Neural cell (in vitro differentiated cells): Measurements from ENCODE around the gene STRA6. TPM values are rescaled to one million over a fixed set of nuclear protein-coding genes. Genes with fewer than 3 reads are reported as not detected.

Experiments
- H2AFZ ChIP-seq: fragments of 200-600, 300-800 bp; sonication (generic), shearing (Covaris generic); 2 replicates; pipeline ENCODE4 v1.6.0; 2014; ENCODE audit warnings: low read depth, mild to moderate bottlenecking, antibody characterized with exemption, low read length, moderate library complexity
- H3F3A ChIP-seq: fragments of 200-600 bp; shearing (Covaris generic); 2 replicates; pipeline ENCODE4 v1.6.1; 2016; ENCODE audit warnings: mild to moderate bottlenecking, moderate library complexity, mixed read lengths, antibody characterized with exemption, low read length; ENCODE audit not compliant: insufficient read depth, poor library complexity, severe bottlenecking
- H3K27ac ChIP-seq: fragments of 200-600, 300-800 bp; sonication (generic), shearing (Covaris generic); 2 replicates; pipeline ENCODE4 v1.5.1; 2014; ENCODE audit warnings: mild to moderate bottlenecking, low read length, moderate library complexity
- H3K27me3 ChIP-seq: fragments of 300-800, 200-600 bp; sonication (generic), shearing (Covaris generic); 2 replicates; pipeline ENCODE4 v1.6.0; 2014; ENCODE audit warnings: mild to moderate bottlenecking, low read depth, low read length, moderate library complexity; ENCODE audit not compliant: insufficient read depth
- H3K36me3 ChIP-seq: fragments of 300-800, 200-600 bp; sonication (generic), shearing (Covaris generic); 2 replicates; pipeline ENCODE4 v1.5.1; 2014; ENCODE audit warnings: mild to moderate bottlenecking, antibody characterized with exemption, low read length, moderate library complexity; ENCODE audit not compliant: insufficient read depth
- H3K4me2 ChIP-seq: fragments of 300-800, 200-600 bp; sonication (generic), shearing (Covaris generic); 2 replicates; pipeline ENCODE4 v1.6.0; 2014; ENCODE audit warnings: mild to moderate bottlenecking, low read length
- H3K4me3 ChIP-seq: fragments of 300-800, 200-600 bp; sonication (generic), shearing (Covaris generic); 2 replicates; pipeline ENCODE4 v1.5.1; 2014; ENCODE audit warnings: mild to moderate bottlenecking, low read length, moderate library complexity
- H3K79me2 ChIP-seq: fragments of 200-600 bp; shearing (Covaris generic); replicated peaks from 2 replicates; pipeline ENCODE4 v1.6.0; 2014; ENCODE audit warnings: mild to moderate bottlenecking, low read length, moderate library complexity; ENCODE audit not compliant: insufficient read depth
- H3K9ac ChIP-seq: fragments of 300-800, 200-600 bp; sonication (generic), shearing (Covaris generic); 2 replicates; pipeline ENCODE4 v1.6.1; 2016; ENCODE audit warnings: mild to moderate bottlenecking, low read length, mixed read lengths
- H3K9me2 ChIP-seq: fragments of 200-600 bp; shearing (Covaris generic); 2 replicates; pipeline ENCODE4 v1.6.1; 2016; ENCODE audit warnings: mild to moderate bottlenecking, low read length, mixed read lengths; ENCODE audit not compliant: insufficient read depth
- H3K9me3 ChIP-seq: fragments of 200-600, 300-800 bp; sonication (generic), shearing (Covaris generic); 2 replicates; pipeline ENCODE4 v1.6.1; 2016; ENCODE audit warnings: mild to moderate bottlenecking, mixed run types, low read length, moderate library complexity, mixed read lengths
- H4K20me1 ChIP-seq: fragments of 200-600 bp; shearing (Covaris generic); 2 replicates; pipeline ENCODE4 v1.6.1; 2016; ENCODE audit warnings: mild to moderate bottlenecking, mixed run types; ENCODE audit not compliant: insufficient read depth
- EP300 ChIP-seq: fragments of 450-650 bp; conservative IDR thresholded peaks from 2 replicates; pipeline ENCODE4 v1.6.1; 2014; ENCODE audit warnings: antibody characterized with exemption, mild to moderate bottlenecking, moderate library complexity; ENCODE audit not compliant: poor library complexity, severe bottlenecking
- EZH2 ChIP-seq: fragments of 200-600, 300-800 bp; shearing (Covaris generic), sonication (generic); IDR thresholded peaks from 2 replicates; pipeline ENCODE4 v1.6.1; 2014; ENCODE audit warnings: antibody characterized with exemption, low read length, borderline replicate concordance, mild to moderate bottlenecking; ENCODE audit not compliant: insufficient read depth, poor library complexity, severe bottlenecking
- MXI1 ChIP-seq: fragments of 450-650 bp; conservative IDR thresholded peaks from 2 replicates; pipeline ENCODE4 v1.6.1; 2014; ENCODE audit warnings: antibody characterized with exemption, mild to moderate bottlenecking; ENCODE audit not compliant: poor library complexity, severe bottlenecking
- POLR2AphosphoS5 ChIP-seq: IDR thresholded peaks from 2 replicates; pipeline ENCODE4 v1.6.1; 2012
- RAD21 ChIP-seq: fragments of 450-650 bp; conservative IDR thresholded peaks from 2 replicates; pipeline ENCODE4 v1.6.1; 2014; ENCODE audit warnings: antibody characterized with exemption, mild to moderate bottlenecking, moderate library complexity
- SMC3 ChIP-seq: fragments of 450-650 bp; conservative IDR thresholded peaks from 2 replicates; pipeline ENCODE4 v1.6.1; 2014; ENCODE audit warnings: antibody characterized with exemption, mild to moderate bottlenecking, moderate library complexity; ENCODE audit not compliant: poor library complexity
- TAF1 ChIP-seq: IDR thresholded peaks from 2 replicates; pipeline ENCODE4 v1.6.1; 2012; ENCODE audit warnings: low read depth
- polyA plus RNA-seq: library from polyadenylated mRNA; depleted of rRNA; stranded (reverse); fragments of >200 nt; gene quantifications from 2 replicates; pipeline ENCODE4 v1.2.3, GENCODE V29; 2014
- TF ChIP-seq, protein P1 (sequence below): fragments of 450-650 bp; IDR thresholded peaks from 2 replicates; pipeline ENCODE4 v1.5.1; 2014; ENCODE audit warnings: antibody characterized with exemption, mild to moderate bottlenecking, moderate library complexity; ENCODE audit not compliant: poor library complexity, severe bottlenecking
- TF ChIP-seq, protein P2 (sequence below): IDR thresholded peaks from 2 replicates; pipeline ENCODE4 v1.6.1; 2012; ENCODE audit warnings: borderline replicate concordance

Gene STRA6
- polyA plus RNA-seq, 1 donor from 2014 or later = 4.4 TPM

GRCh38 chr15:74220475-74221248 is 18.1 kb upstream of the STRA6 start:
- Histone ChIP-seq H2AFZ (no peak overlapping the region), H3K36me3 (no peaks in the 10 kb centered on the region), H3K4me3 (peak overlapping the region; percentile 46), H3F3A (peaks cover 31% of the 10 kb centered on the region), H3K9me3 (no peaks in the 10 kb centered on the region), H3K9me2 (no peaks in the 10 kb centered on the region), H3K4me2 (peak overlapping the region; percentile 47), H3K27me3 (no peaks in the 10 kb centered on the region), H3K9ac (peak overlapping the region; percentile 94), H3K79me2 (no peaks in the 10 kb centered on the region), H4K20me1 (no peaks in the 10 kb centered on the region), H3K27ac (peak overlapping the region; percentile 100)
- TF ChIP-seq EP300 (peak; percentile 100), TAF1 (peak; percentile 76), EZH2 (no peak), RAD21 (peak; percentile 72), SMC3 (peak; percentile 73), MXI1 (peak; percentile 79), POLR2AphosphoS5 (peak; percentile 99)
- TF ChIP-seq, protein P1, sequence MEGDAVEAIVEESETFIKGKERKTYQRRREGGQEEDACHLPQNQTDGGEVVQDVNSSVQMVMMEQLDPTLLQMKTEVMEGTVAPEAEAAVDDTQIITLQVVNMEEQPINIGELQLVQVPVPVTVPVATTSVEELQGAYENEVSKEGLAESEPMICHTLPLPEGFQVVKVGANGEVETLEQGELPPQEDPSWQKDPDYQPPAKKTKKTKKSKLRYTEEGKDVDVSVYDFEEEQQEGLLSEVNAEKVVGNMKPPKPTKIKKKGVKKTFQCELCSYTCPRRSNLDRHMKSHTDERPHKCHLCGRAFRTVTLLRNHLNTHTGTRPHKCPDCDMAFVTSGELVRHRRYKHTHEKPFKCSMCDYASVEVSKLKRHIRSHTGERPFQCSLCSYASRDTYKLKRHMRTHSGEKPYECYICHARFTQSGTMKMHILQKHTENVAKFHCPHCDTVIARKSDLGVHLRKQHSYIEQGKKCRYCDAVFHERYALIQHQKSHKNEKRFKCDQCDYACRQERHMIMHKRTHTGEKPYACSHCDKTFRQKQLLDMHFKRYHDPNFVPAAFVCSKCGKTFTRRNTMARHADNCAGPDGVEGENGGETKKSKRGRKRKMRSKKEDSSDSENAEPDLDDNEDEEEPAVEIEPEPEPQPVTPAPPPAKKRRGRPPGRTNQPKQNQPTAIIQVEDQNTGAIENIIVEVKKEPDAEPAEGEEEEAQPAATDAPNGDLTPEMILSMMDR = no peak
- TF ChIP-seq, protein P2, sequence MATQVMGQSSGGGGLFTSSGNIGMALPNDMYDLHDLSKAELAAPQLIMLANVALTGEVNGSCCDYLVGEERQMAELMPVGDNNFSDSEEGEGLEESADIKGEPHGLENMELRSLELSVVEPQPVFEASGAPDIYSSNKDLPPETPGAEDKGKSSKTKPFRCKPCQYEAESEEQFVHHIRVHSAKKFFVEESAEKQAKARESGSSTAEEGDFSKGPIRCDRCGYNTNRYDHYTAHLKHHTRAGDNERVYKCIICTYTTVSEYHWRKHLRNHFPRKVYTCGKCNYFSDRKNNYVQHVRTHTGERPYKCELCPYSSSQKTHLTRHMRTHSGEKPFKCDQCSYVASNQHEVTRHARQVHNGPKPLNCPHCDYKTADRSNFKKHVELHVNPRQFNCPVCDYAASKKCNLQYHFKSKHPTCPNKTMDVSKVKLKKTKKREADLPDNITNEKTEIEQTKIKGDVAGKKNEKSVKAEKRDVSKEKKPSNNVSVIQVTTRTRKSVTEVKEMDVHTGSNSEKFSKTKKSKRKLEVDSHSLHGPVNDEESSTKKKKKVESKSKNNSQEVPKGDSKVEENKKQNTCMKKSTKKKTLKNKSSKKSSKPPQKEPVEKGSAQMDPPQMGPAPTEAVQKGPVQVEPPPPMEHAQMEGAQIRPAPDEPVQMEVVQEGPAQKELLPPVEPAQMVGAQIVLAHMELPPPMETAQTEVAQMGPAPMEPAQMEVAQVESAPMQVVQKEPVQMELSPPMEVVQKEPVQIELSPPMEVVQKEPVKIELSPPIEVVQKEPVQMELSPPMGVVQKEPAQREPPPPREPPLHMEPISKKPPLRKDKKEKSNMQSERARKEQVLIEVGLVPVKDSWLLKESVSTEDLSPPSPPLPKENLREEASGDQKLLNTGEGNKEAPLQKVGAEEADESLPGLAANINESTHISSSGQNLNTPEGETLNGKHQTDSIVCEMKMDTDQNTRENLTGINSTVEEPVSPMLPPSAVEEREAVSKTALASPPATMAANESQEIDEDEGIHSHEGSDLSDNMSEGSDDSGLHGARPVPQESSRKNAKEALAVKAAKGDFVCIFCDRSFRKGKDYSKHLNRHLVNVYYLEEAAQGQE = peak; percentile 98

GRCh38 chr15:74217907-74218885 is 15.6 kb upstream of the STRA6 start:
- Histone ChIP-seq H3K27ac (peak overlapping the region; percentile 100), H3K9me2 (no peaks in the 10 kb centered on the region), H3K79me2 (no peaks in the 10 kb centered on the region), H3F3A (peaks cover 25% of the 10 kb centered on the region), H3K9ac (peak overlapping the region; percentile 94), H3K27me3 (no peaks in the 10 kb centered on the region), H4K20me1 (no peaks in the 10 kb centered on the region), H3K9me3 (no peaks in the 10 kb centered on the region), H3K4me2 (no peak overlapping the region), H2AFZ (no peak overlapping the region), H3K4me3 (no peak overlapping the region), H3K36me3 (no peaks in the 10 kb centered on the region)
- no peak for TF ChIP-seq EZH2
- TF ChIP-seq, protein P1 = no peak
- TF ChIP-seq RAD21 = no peak
- TF ChIP-seq SMC3 = no peak
- TF ChIP-seq, protein P2 = no peak
